GM12878 (cell line): Measurements from ENCODE around the gene UGGT1. TPM values are rescaled to one million over a fixed set of nuclear protein-coding genes. Genes with fewer than 3 reads are reported as not detected.

ENCODE experiments used
- ATAC-seq: fragments of 200-7000 bp; cut with Tn5 transposase; 3 replicates; pipeline ENCODE4 v1.9.1; 2020; ENCODE audit warnings: mild to moderate bottlenecking, moderate library complexity
- BruUV-seq: library from RNA; stranded (reverse); fragments of 400-500 nt; replicated peaks from 2 replicates; lab custom pipeline; 2021; lab: Mats Ljungman, UMichigan
- CTCF ChIA-PET: fragments of 300-600 bp; sonication (Branson Sonifier 250); formaldehyde crosslinking; extraction: SDS; loops from one replicate; lab custom pipeline; 2021; ENCODE audit warnings: inconsistent platforms; lab: Yijun Ruan, JAX
- POLR2A ChIA-PET: fragments of 350-600 bp; formaldehyde crosslinking; extraction: SDS; loops from one replicate; lab custom pipeline; 2021; ENCODE audit warnings: inconsistent platforms; lab: Charles Lee
- RAD21 ChIA-PET: fragments of 300-600 bp; sonication (Branson Sonifier 250); formaldehyde crosslinking; loops from one replicate; lab custom pipeline; 2023; ENCODE audit warnings: antibody characterized with exemption; ENCODE audit not compliant: unreplicated experiment; lab: Charles Lee
- SMC1A ChIA-PET: fragments of 300-600 bp; sonication (Branson Sonifier 250); formaldehyde crosslinking; loops from one replicate; lab custom pipeline; 2023; ENCODE audit not compliant: unreplicated experiment, uncharacterized antibody; lab: Charles Lee
- DNase-seq: peaks from one replicate; pipeline ENCODE4 v3.0.0-alpha.2; 2011; ENCODE audit warnings: low read depth, low spot score
- FAIRE-seq: peaks from 3 replicates; lab custom pipeline; 2011; peaks lifted over from hg19 to GRCh38; lab: Jason Lieb, UNC
- H2AFZ ChIP-seq: 2 replicates; pipeline ENCODE4 v1.6.0; 2011; ENCODE audit warnings: low read depth, low read length, control low read depth; ENCODE audit not compliant: control insufficient read depth
- H3K27ac ChIP-seq: 2 replicates; pipeline ENCODE4 v1.5.1; 2011; ENCODE audit warnings: control low read depth; ENCODE audit not compliant: control insufficient read depth, insufficient read depth
- H3K27me3 ChIP-seq, 2 experiments: replicated peaks in 1 of 2; 2 replicates each; pipeline versions ENCODE4 v1.6.0 to v1.6.1; 2011; ENCODE audit warnings: low read length in 1 of 2; ENCODE audit not compliant: control insufficient read depth in 2 of 2, insufficient read depth in 2 of 2
- H3K36me3 ChIP-seq, 2 experiments: 2 replicates each; pipeline ENCODE4 v1.5.1; 2011; ENCODE audit warnings: low read length in 1 of 2; ENCODE audit not compliant: control insufficient read depth in 2 of 2, insufficient read depth in 2 of 2
- H3K4me1 ChIP-seq: 2 replicates; pipeline ENCODE4 v1.6.1; 2011; ENCODE audit warnings: mild to moderate bottlenecking, low read length, moderate library complexity, mixed read lengths; ENCODE audit not compliant: control insufficient read depth, insufficient read depth
- H3K4me2 ChIP-seq: 2 replicates; pipeline ENCODE4 v1.6.0; 2011; ENCODE audit warnings: control low read depth; ENCODE audit not compliant: control insufficient read depth, insufficient read depth
- H3K4me3 ChIP-seq: fragments of 200-600 bp; sonication (generic); 2 replicates; pipeline ENCODE4 v1.5.1; 2016
- H3K79me2 ChIP-seq: 2 replicates; pipeline ENCODE4 v1.6.0; 2011; ENCODE audit warnings: low read length; ENCODE audit not compliant: control insufficient read depth, insufficient read depth
- H3K9ac ChIP-seq: 2 replicates; pipeline ENCODE4 v1.8.0; 2011; ENCODE audit warnings: low read length, control low read depth, mixed read lengths; ENCODE audit not compliant: control insufficient read depth, insufficient read depth
- H3K9me3 ChIP-seq: replicated peaks from 3 replicates; pipeline ENCODE4 v1.5.1; 2011; ENCODE audit warnings: mild to moderate bottlenecking, low read length; ENCODE audit not compliant: control insufficient read depth, insufficient read depth
- H4K20me1 ChIP-seq: 2 replicates; pipeline ENCODE4 v1.6.0; 2011; ENCODE audit not compliant: control insufficient read depth, insufficient read depth
- FOXK2 ChIP-seq: fragments of 450-650 bp; IDR thresholded peaks from 2 replicates; pipeline ENCODE4 v1.6.1; 2017; ENCODE audit warnings: mild to moderate bottlenecking, moderate library complexity
- HDAC6 ChIP-seq: fragments of 200-600 bp; sonication (generic); IDR thresholded peaks from one replicate; pipeline ENCODE4 v1.8.0; 2017; ENCODE audit warnings: antibody characterized with exemption; ENCODE audit not compliant: unreplicated experiment
- NR2C1 ChIP-seq: fragments of 450-650 bp; IDR thresholded peaks from 2 replicates; pipeline ENCODE4 v1.6.1; 2017; ENCODE audit warnings: antibody characterized with exemption, mild to moderate bottlenecking, moderate library complexity
- NR2C2 ChIP-seq: IDR thresholded peaks from 2 replicates; pipeline ENCODE4 v1.6.1; 2011; ENCODE audit warnings: borderline replicate concordance, low read depth; ENCODE audit not compliant: control insufficient read depth, insufficient read length
- PAX5 ChIP-seq: IDR thresholded peaks from 2 replicates; pipeline ENCODE4 v1.6.1; 2011; ENCODE audit warnings: low read depth, low read length, borderline replicate concordance
- ZNF217 ChIP-seq: fragments of 450-650 bp; IDR thresholded peaks from 2 replicates; pipeline ENCODE4 v1.6.1; 2017; ENCODE audit warnings: antibody characterized with exemption, mild to moderate bottlenecking
- WGBS: methylation state at CpG from one replicate; pipeline ENCODE4 v1.1.6; 2016; ENCODE audit warnings: low lambda C conversion rate; ENCODE audit not compliant: insufficient replicate concordance, insufficient coverage; ENCODE audit errors: missing lambda C conversion rate; 5-methylcytosine and 5-hydroxymethylcytosine counted together
- in situ Hi-C: fragments of 300-500 bp; cut with MboI; formaldehyde crosslinking; loops from 9 replicates; pipeline ENCODE4 v1.14.3; 2018; ENCODE audit warnings: mixed read lengths
- intact Hi-C: fragments of 100-400 bp; cut with micrococcal nuclease; formaldehyde crosslinking; loops from one replicate; pipeline ENCODE4 v1.14.2; 2022; ENCODE audit not compliant: unreplicated experiment
- polyA plus RNA-seq, 11 experiments: library from polyadenylated mRNA; depleted of rRNA in 4 of 11; unstranded in 6 of 11; stranded (reverse) in 5 of 11; fragments of >200 nt; fragmentation: Nextera tagmentation in 4 of 11; fragmentation: Illumina TruSeq in 1 of 11; extraction: Ambion mirVana in 4 of 11; extraction: Trizol in 1 of 11; gene quantifications; 1 replicate in 1 of 11; 2 replicates in 10 of 11; pipeline versions ENCODE4 v1.2.1 to v1.2.3, GENCODE V29; 2011 to 2016; ENCODE audit warnings: inconsistent platforms in 2 of 11, missing spikeins in 2 of 11, low read depth in 1 of 11
- total RNA-seq, 4 experiments: library from RNA; depleted of rRNA in 3 of 4; stranded (reverse); fragments of >200 nt in 3 of 4; fragmentation: Illumina TruSeq in 1 of 4; extraction: Trizol in 1 of 4; gene quantifications; 2 replicates each; pipeline versions ENCODE4 v1.2.1 to v1.2.3, GENCODE V29; 2013 to 2021
- TF ChIP-seq, protein P1 (sequence below): fragments of 450-650 bp; IDR thresholded peaks from 2 replicates; pipeline ENCODE4 v1.6.1; 2018; ENCODE audit warnings: mild to moderate bottlenecking, low read depth, moderate library complexity; ENCODE audit not compliant: partially characterized antibody
- TF ChIP-seq, protein P2 (sequence below): IDR thresholded peaks from 2 replicates; pipeline ENCODE4 v1.6.1; 2011; ENCODE audit warnings: low read depth, mild to moderate bottlenecking, low read length, moderate library complexity, borderline replicate concordance; ENCODE audit errors: extremely low read depth
- TF ChIP-seq, protein P3 (sequence below): fragments of 150-350 bp; IDR thresholded peaks from 2 replicates; pipeline ENCODE4 v1.6.1; 2016; ENCODE audit warnings: low read depth, low read length
- TF ChIP-seq, protein P4 (sequence below): IDR thresholded peaks from 2 replicates; pipeline ENCODE4 v1.6.1; 2012; ENCODE audit warnings: improper control_type of control experiment, low read depth, low read length; ENCODE audit not compliant: insufficient replicate concordance

The UGGT1 gene
- total and polyA plus RNA-seq, 10 of the 15 experiments (the other 5 are each of a cell fraction or from before 2014, with no cell fraction given) = 4.1 to 49.8 (median 28.5) TPM

DNA sequence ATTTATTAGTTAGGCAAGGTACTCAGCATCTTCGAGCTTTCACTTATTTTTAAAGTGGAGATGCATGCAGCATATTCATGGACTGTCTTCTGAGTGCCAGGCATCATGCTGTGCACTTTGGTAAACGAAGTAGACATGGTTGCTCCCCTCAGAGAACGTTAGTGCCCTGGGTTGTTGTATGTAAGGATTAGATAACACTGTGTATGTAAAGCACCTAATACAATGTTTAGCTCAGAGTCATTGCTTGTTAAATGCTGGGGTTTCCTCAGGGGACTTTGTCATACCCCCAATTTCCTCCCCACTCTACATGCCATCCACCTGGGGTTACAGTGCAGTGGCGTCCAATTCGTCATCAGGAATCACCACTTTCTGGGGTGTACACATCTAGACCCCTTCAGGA is 2.8 kb downstream of the UGGT1 start:
- SMC1A ChIA-PET = interaction anchor here (3.5 kb wide), 1 partner anchor 10 kb away, joined by 19 read pairs; no protein-coding TSS in a partner anchor
- Histone ChIP-seq H3K27ac (no peak overlapping the region), H4K20me1 (no peaks in the 10 kb centered on the region), H3K36me3 (peaks cover 2 to 6% of the 10 kb centered on the region in 2 experiments; a peak in 3 of 4 replicates)
- intact Hi-C loops = loop anchor here (5.0 kb wide), 1 partner anchor 66 kb away; the partner anchor contains the start of gene SAP130
- 69% methylated on average over 5 of the region's 5 CpGs for WGBS
- DNase-seq (no peak), ATAC-seq (no peak)
- TF ChIP-seq PAX5 = no peak
- TF ChIP-seq, protein P1, sequence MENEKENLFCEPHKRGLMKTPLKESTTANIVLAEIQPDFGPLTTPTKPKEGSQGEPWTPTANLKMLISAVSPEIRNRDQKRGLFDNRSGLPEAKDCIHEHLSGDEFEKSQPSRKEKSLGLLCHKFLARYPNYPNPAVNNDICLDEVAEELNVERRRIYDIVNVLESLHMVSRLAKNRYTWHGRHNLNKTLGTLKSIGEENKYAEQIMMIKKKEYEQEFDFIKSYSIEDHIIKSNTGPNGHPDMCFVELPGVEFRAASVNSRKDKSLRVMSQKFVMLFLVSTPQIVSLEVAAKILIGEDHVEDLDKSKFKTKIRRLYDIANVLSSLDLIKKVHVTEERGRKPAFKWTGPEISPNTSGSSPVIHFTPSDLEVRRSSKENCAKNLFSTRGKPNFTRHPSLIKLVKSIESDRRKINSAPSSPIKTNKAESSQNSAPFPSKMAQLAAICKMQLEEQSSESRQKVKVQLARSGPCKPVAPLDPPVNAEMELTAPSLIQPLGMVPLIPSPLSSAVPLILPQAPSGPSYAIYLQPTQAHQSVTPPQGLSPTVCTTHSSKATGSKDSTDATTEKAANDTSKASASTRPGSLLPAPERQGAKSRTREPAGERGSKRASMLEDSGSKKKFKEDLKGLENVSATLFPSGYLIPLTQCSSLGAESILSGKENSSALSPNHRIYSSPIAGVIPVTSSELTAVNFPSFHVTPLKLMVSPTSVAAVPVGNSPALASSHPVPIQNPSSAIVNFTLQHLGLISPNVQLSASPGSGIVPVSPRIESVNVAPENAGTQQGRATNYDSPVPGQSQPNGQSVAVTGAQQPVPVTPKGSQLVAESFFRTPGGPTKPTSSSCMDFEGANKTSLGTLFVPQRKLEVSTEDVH = no peak
- TF ChIP-seq HDAC6 = no peak
- TF ChIP-seq, protein P2, sequence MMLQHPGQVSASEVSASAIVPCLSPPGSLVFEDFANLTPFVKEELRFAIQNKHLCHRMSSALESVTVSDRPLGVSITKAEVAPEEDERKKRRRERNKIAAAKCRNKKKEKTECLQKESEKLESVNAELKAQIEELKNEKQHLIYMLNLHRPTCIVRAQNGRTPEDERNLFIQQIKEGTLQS = no peak
- no peak for TF ChIP-seq NR2C2
- no peak for TF ChIP-seq FOXK2
- TF ChIP-seq, protein P3, sequence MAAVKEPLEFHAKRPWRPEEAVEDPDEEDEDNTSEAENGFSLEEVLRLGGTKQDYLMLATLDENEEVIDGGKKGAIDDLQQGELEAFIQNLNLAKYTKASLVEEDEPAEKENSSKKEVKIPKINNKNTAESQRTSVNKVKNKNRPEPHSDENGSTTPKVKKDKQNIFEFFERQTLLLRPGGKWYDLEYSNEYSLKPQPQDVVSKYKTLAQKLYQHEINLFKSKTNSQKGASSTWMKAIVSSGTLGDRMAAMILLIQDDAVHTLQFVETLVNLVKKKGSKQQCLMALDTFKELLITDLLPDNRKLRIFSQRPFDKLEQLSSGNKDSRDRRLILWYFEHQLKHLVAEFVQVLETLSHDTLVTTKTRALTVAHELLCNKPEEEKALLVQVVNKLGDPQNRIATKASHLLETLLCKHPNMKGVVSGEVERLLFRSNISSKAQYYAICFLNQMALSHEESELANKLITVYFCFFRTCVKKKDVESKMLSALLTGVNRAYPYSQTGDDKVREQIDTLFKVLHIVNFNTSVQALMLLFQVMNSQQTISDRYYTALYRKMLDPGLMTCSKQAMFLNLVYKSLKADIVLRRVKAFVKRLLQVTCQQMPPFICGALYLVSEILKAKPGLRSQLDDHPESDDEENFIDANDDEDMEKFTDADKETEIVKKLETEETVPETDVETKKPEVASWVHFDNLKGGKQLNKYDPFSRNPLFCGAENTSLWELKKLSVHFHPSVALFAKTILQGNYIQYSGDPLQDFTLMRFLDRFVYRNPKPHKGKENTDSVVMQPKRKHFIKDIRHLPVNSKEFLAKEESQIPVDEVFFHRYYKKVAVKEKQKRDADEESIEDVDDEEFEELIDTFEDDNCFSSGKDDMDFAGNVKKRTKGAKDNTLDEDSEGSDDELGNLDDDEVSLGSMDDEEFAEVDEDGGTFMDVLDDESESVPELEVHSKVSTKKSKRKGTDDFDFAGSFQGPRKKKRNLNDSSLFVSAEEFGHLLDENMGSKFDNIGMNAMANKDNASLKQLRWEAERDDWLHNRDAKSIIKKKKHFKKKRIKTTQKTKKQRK = no peak
- no peak for TF ChIP-seq ZNF217
- TF ChIP-seq, protein P4, sequence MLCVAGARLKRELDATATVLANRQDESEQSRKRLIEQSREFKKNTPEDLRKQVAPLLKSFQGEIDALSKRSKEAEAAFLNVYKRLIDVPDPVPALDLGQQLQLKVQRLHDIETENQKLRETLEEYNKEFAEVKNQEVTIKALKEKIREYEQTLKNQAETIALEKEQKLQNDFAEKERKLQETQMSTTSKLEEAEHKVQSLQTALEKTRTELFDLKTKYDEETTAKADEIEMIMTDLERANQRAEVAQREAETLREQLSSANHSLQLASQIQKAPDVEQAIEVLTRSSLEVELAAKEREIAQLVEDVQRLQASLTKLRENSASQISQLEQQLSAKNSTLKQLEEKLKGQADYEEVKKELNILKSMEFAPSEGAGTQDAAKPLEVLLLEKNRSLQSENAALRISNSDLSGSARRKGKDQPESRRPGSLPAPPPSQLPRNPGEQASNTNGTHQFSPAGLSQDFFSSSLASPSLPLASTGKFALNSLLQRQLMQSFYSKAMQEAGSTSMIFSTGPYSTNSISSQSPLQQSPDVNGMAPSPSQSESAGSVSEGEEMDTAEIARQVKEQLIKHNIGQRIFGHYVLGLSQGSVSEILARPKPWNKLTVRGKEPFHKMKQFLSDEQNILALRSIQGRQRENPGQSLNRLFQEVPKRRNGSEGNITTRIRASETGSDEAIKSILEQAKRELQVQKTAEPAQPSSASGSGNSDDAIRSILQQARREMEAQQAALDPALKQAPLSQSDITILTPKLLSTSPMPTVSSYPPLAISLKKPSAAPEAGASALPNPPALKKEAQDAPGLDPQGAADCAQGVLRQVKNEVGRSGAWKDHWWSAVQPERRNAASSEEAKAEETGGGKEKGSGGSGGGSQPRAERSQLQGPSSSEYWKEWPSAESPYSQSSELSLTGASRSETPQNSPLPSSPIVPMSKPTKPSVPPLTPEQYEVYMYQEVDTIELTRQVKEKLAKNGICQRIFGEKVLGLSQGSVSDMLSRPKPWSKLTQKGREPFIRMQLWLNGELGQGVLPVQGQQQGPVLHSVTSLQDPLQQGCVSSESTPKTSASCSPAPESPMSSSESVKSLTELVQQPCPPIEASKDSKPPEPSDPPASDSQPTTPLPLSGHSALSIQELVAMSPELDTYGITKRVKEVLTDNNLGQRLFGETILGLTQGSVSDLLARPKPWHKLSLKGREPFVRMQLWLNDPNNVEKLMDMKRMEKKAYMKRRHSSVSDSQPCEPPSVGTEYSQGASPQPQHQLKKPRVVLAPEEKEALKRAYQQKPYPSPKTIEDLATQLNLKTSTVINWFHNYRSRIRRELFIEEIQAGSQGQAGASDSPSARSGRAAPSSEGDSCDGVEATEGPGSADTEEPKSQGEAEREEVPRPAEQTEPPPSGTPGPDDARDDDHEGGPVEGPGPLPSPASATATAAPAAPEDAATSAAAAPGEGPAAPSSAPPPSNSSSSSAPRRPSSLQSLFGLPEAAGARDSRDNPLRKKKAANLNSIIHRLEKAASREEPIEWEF = no peak
- no peak for TF ChIP-seq NR2C1
- TF ChIP-seq, all 136 proteins: peak for 0
- in situ Hi-C loops = no loop called here
- ChIA-PET CTCF (interaction anchor here (3.6 kb wide), 1 partner anchor 9 kb away, joined by 26 read pairs; no protein-coding TSS in a partner anchor), POLR2A (interaction anchor here (0.6 to 1.7 kb wide), 3 partner anchors 9 to 392 kb away, joined by 3 to 7 read pairs (median 3); partner anchors contain the start of gene SFT2D3), RAD21 (no interaction called here)
- FAIRE-seq = no peak
- no peaks in the 10 kb centered on the region for H3K9me3 ChIP-seq
- H3K27me3 ChIP-seq = no peaks in the 10 kb centered on the region
- peak overlapping the region; percentile 64; the same call in 1 of the 2 replicates for H3K4me3 ChIP-seq
- H2AFZ ChIP-seq = no peak overlapping the region
- peak overlapping the region; percentile 0; the same call in 1 of the 2 replicates for H3K9ac ChIP-seq
- H3K4me1 ChIP-seq = peaks cover 11% of the 10 kb centered on the region
- H3K79me2 ChIP-seq = peaks cover 56% of the 10 kb centered on the region
- no TSS peak for BruUV-seq
- peak overlapping the region; percentile 73 for H3K4me2 ChIP-seq
